ENCODE results near the gene SLC39A3.

Gene SLC39A3

GRCh38 chr19:2750808-2751437 is 11.1 kb upstream of the SLC39A3 start:
- in situ Hi-C loops (cut with MboI; ENCODE audit: low sequenced_read_pairs) = no loop called here

- in situ Hi-C loops (cut with MboI; ENCODE audit: low sequenced_read_pairs) = loop anchor here (10.0 kb wide), 1 partner anchor 83 kb away; no protein-coding TSS in a partner anchor
Measured at GRCh38 chr19:2747349-2747748, 7.5 kb upstream of the SLC39A3 start.

GRCh38 chr19:2744113-2744512 is 4.3 kb upstream of the SLC39A3 start:
- in situ Hi-C loops (cut with MboI; ENCODE audit: low sequenced_read_pairs) = loop anchor here (10.0 kb wide), 1 partner anchor 79 kb away; no protein-coding TSS in a partner anchor

GRCh38 chr19:2743099-2743498 is 3.3 kb upstream of the SLC39A3 start:
- in situ Hi-C loops (cut with MboI; ENCODE audit: low sequenced_read_pairs) = loop anchor here (10.0 kb wide), 1 partner anchor 78 kb away; no protein-coding TSS in a partner anchor

- in situ Hi-C loops (cut with MboI; ENCODE audit: low sequenced_read_pairs) = loop anchor here (10.0 kb wide), 1 partner anchor 75 kb away; no protein-coding TSS in a partner anchor
Measured at GRCh38 chr19:2740314-2740656, 468 bp upstream of the SLC39A3 start.

GRCh38 chr19:2736550-2737190 is 3.1 kb downstream of the SLC39A3 start:
- in situ Hi-C loops (cut with MboI; ENCODE audit: low sequenced_read_pairs) = no loop called here

- in situ Hi-C loops (cut with MboI; ENCODE audit: low sequenced_read_pairs) = no loop called here
Measured at GRCh38 chr19:2735374-2735773, 4.4 kb downstream of the SLC39A3 start.

GRCh38 chr19:2734589-2735288 is 5.1 kb downstream of the SLC39A3 start:
- in situ Hi-C loops (cut with MboI; ENCODE audit: low sequenced_read_pairs) = no loop called here

GRCh38 chr19:2733930-2734588 is 5.8 kb downstream of the SLC39A3 start:
- in situ Hi-C loops (cut with MboI; ENCODE audit: low sequenced_read_pairs) = no loop called here

- in situ Hi-C loops (cut with MboI; ENCODE audit: low sequenced_read_pairs) = no loop called here
Measured at GRCh38 chr19:2732883-2733282, 6.9 kb downstream of the SLC39A3 start.

- in situ Hi-C loops (cut with MboI; ENCODE audit: low sequenced_read_pairs) = no loop called here
Measured at GRCh38 chr19:2732157-2732725, 7.6 kb downstream of the SLC39A3 start.

GRCh38 chr19:2731181-2731995 is 8.4 kb downstream of the SLC39A3 start:
- in situ Hi-C loops (cut with MboI; ENCODE audit: low sequenced_read_pairs) = no loop called here

- in situ Hi-C loops (cut with MboI; ENCODE audit: low sequenced_read_pairs) = no loop called here
Measured at GRCh38 chr19:2729943-2730818, 9.6 kb downstream of the SLC39A3 start.

- in situ Hi-C loops (cut with MboI; ENCODE audit: low sequenced_read_pairs) = no loop called here
Measured at GRCh38 chr19:2728783-2729387, 10.9 kb downstream of the SLC39A3 start.

- in situ Hi-C loops (cut with MboI; ENCODE audit: low sequenced_read_pairs) = no loop called here
Measured at GRCh38 chr19:2727640-2727944, 12.2 kb downstream of the SLC39A3 start.

- in situ Hi-C loops (cut with MboI; ENCODE audit: low sequenced_read_pairs) = no loop called here
Measured at GRCh38 chr19:2726904-2727639, 12.7 kb downstream of the SLC39A3 start.

- in situ Hi-C loops (cut with MboI; ENCODE audit: low sequenced_read_pairs) = no loop called here
Measured at GRCh38 chr19:2726160-2726855, 13.5 kb downstream of the SLC39A3 start.

GRCh38 chr19:2724148-2724557 is 15.7 kb downstream of the SLC39A3 start:
- in situ Hi-C loops (cut with MboI; ENCODE audit: low sequenced_read_pairs) = no loop called here
